DLD1 (cell line): ENCODE measurements around the gene MON2.

ENCODE experiments used
- in situ Hi-C: cut with HindIII; loops from 2 replicates; pipeline ENCODE4 v1.10.0; 2017; ENCODE audit warnings: low sequenced_read_pairs

MON2 gene

DNA sequence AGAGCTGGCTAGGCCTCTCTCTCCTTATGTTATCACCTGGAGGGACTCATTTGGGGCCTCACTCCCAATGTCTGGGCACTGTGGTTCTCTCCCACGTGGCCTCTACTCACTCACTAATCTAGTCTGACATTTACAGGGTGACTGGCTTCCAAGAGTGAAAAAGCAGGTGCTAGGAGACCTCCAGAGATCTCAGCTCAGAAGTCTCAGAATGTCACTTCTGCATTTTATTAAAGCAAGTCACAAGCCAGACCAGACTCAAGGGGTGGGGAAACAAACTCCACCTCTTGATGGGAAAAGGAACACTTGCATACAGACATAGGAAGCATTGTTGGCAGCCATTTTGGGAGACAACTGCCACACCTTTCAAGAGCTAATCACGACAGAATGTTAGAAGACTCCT, 175.9 kb downstream of the MON2 start:
- in situ Hi-C loops, result no loop called here

DNA sequence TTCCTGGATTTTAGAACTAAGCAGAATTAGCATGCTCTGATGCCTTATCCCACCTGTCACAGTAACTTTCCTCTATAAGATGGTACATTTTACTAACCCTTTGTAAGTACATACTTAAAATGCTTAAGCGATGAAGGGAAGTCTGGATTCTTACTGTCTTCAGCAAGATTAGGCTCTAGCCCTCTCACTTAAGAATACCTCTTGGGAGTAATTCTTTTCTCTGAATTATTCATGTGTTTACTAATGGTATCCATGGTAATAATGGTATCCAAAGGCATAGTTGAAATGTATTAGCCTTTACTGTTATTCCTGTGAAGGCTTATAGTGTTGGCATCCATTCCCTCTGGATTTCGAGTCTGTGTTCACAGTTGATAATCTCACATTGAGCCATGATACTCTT, 176.9 kb downstream of the MON2 start:
- in situ Hi-C loops, result no loop called here

DNA sequence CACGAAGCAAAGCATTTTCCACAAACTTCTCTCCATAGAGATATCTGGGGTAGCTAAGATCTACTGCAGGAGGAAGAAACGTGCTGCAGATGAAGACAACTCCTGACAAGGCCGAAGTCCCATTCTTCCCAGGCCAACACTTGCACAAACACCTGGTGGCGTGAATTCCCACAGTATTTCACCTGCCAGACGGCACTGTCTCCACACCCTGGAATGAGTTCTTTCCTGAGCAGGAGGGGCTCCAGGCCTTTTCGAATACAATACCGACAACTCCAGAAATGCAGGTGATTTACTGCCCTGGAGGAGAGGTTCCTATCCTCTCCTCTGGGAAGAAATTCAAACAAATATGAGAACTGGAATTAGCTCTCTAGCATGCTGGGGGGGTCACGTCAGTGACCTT, 179.9 kb downstream of the MON2 start:
- in situ Hi-C loops, result no loop called here

DNA sequence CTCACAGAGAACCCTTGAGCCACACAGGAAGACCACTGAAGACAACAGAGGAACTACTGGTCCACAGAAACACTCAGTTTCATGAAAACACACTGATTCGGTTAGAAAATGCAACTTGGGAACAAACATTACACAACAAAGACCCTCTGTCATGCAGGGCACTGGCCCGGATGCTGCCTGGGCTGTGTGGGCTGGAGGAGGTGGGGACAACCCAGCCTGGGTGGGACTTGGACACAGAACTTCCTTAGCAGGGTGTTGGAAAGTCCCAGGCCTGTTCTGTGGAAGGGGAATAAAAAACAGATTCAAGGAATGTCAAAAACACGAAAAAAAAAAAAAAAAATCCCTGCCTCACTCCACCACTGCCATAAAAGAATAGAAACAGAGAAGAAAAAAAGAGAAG, 181.0 kb downstream of the MON2 start:
- in situ Hi-C loops, result no loop called here

DNA sequence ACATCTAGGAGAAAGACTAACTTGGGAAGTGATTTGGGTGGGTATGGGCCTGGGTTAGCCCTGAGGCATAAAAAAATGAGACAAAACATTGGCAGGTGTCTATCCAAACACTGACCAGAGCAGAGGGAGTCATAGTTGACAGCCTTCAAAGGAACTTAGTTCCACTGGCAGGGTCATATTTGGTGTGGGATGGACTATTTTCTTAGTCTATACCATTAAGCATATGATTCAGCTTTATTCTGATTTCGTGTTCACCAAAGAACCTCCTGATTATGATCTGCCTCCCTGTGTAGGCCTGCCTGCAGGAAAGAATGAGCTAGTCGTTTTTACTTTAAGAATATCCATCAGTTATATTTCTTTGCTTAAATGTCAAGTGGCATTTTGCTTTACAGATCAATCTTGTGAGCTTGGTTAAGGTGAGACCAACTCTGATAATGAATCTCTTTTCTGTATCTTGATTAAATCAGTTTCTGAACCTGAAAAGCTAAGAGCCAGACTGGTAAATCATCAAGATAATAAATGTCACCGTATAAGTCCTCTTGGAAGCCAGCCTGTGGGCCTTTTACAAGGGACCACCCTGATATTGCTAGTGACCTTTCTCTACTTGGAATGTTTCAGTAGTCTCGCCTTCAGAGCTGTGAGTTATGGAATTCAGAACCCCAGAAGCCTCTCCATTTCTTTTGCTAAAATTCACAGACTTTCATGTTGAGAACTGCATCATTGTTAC, 182.9 kb downstream of the MON2 start:
- in situ Hi-C loops, result no loop called here
